Neural progenitor cell (in vitro differentiated cells): ENCODE measurements around the gene ABCD2. TPM values are rescaled to one million over a fixed set of nuclear protein-coding genes. Genes with fewer than 3 reads are reported as not detected.

ENCODE experiments used
- DNase-seq: peaks from one replicate; pipeline ENCODE4 v3.0.0-alpha.2; 2016; ENCODE audit warnings: low spot score
- H2AFZ ChIP-seq: fragments of 200-600 bp; sonication (generic); replicated peaks from 2 replicates; pipeline ENCODE4 v1.6.1; 2016; ENCODE audit warnings: antibody characterized with exemption
- H3F3A ChIP-seq: fragments of 200-600 bp; sonication (generic); 2 replicates; pipeline ENCODE4 v1.6.1; 2016; ENCODE audit warnings: antibody characterized with exemption, low read depth
- H3K27ac ChIP-seq: fragments of 200-600 bp; sonication (generic); 2 replicates; pipeline ENCODE4 v1.5.1; 2016; ENCODE audit warnings: mild to moderate bottlenecking
- H3K27me3 ChIP-seq: fragments of 200-600 bp; sonication (generic); 2 replicates; pipeline ENCODE4 v1.6.1; 2016; ENCODE audit warnings: mild to moderate bottlenecking, moderate library complexity
- H3K36me3 ChIP-seq: fragments of 200-600 bp; sonication (generic); 2 replicates; pipeline ENCODE4 v1.5.1; 2016
- H3K4me1 ChIP-seq: fragments of 200-600 bp; sonication (generic); 2 replicates; pipeline ENCODE4 v1.6.1; 2016; ENCODE audit warnings: mixed run types
- H3K4me2 ChIP-seq: fragments of 200-600 bp; sonication (generic); 2 replicates; pipeline ENCODE4 v1.6.1; 2016
- H3K4me3 ChIP-seq: fragments of 200-600 bp; sonication (generic); 2 replicates; pipeline ENCODE4 v1.5.1; 2016
- H3K79me2 ChIP-seq: fragments of 200-600 bp; sonication (generic); 2 replicates; pipeline ENCODE4 v1.6.1; 2016; ENCODE audit warnings: low read depth
- H3K9ac ChIP-seq: fragments of 200-600 bp; sonication (generic); 2 replicates; pipeline ENCODE4 v1.6.1; 2016
- H3K9me3 ChIP-seq: fragments of 200-600 bp; sonication (generic); 2 replicates; pipeline ENCODE4 v1.5.1; 2016; ENCODE audit warnings: low read depth
- H4K20me1 ChIP-seq: fragments of 200-600 bp; sonication (generic); 2 replicates; pipeline ENCODE4 v1.6.1; 2016; ENCODE audit warnings: low read depth
- H3K27ac Mint-ChIP-seq: 3 replicates; pipeline ENCODE4 v1.8.0; 2021; ENCODE audit warnings: mixed read lengths
- H3K27me3 Mint-ChIP-seq: 2 replicates; pipeline ENCODE4 v1.8.0; 2022; ENCODE audit warnings: low read depth, mild to moderate bottlenecking, inconsistent platforms, moderate library complexity, mixed read lengths; ENCODE audit not compliant: insufficient read depth
- H3K36me3 Mint-ChIP-seq: 3 replicates; pipeline ENCODE4 v1.8.0; 2021; ENCODE audit warnings: mixed read lengths
- H3K4me1 Mint-ChIP-seq: 3 replicates; pipeline ENCODE4 v1.8.0; 2021; ENCODE audit warnings: mixed read lengths
- H3K4me3 Mint-ChIP-seq: 3 replicates; pipeline ENCODE4 v1.8.0; 2021; ENCODE audit warnings: mild to moderate bottlenecking, moderate library complexity, mixed read lengths
- H3K9me3 Mint-ChIP-seq: 3 replicates; pipeline ENCODE4 v1.8.0; 2020; ENCODE audit warnings: mixed read lengths
- CTCF ChIP-seq: fragments of 200-600 bp; sonication (generic); IDR thresholded peaks from 2 replicates; pipeline ENCODE4 v1.5.1; 2017; ENCODE audit warnings: antibody characterized with exemption, mild to moderate bottlenecking
- EZH2 ChIP-seq: fragments of 200-600 bp; sonication (generic); IDR thresholded peaks from 2 replicates; pipeline ENCODE4 v1.6.1; 2017; ENCODE audit warnings: antibody characterized with exemption, mild to moderate bottlenecking, moderate library complexity
- EZH2phosphoT487 ChIP-seq: fragments of 200-600 bp; sonication (generic); IDR thresholded peaks from 2 replicates; pipeline ENCODE4 v1.6.1; 2017; ENCODE audit warnings: antibody characterized with exemption
- total RNA-seq: library from RNA; depleted of rRNA; stranded (reverse); fragments of >200 nt; gene quantifications from 2 replicates; pipeline ENCODE4 v1.2.3, GENCODE V29; 2015; ENCODE audit warnings: low replicate concordance

The ABCD2 gene
- total RNA-seq, 1 donor from 2014 or later: 0.04 TPM

- Histone ChIP-seq H3K4me1 (no peaks in the 10 kb centered on the region), H3K9ac (no peak overlapping the region), H2AFZ (no peak overlapping the region), H3K27ac (no peak overlapping the region), H3K36me3 (no peaks in the 10 kb centered on the region), H4K20me1 (no peaks in the 10 kb centered on the region), H3K9me3 (no peaks in the 10 kb centered on the region), H3K27me3 (peaks cover 15% of the 10 kb centered on the region), H3K79me2 (no peaks in the 10 kb centered on the region), H3K4me2 (no peak overlapping the region), H3K4me3 (no peak overlapping the region), H3F3A (peaks cover 12% of the 10 kb centered on the region)
- no peaks in the 10 kb centered on the region for H3K9me3 Mint-ChIP-seq
- H3K27ac Mint-ChIP-seq: peak overlapping the region; percentile 85
- H3K27me3 Mint-ChIP-seq: no peaks in the 10 kb centered on the region
- H3K4me1 Mint-ChIP-seq: peaks cover 10% of the 10 kb centered on the region
- H3K4me3 Mint-ChIP-seq: no peak overlapping the region
- no peaks in the 10 kb centered on the region for H3K36me3 Mint-ChIP-seq
- TF ChIP-seq EZH2 (no peak), EZH2phosphoT487 (no peak), CTCF (no peak)
- DNase-seq: no peak
These were observed 902 bp downstream of the ABCD2 start for GRCh38 chr12:39618701-39619100.

GRCh38 chr12:39617887-39618286 lies 1.7 kb downstream of the ABCD2 start:
- TF ChIP-seq EZH2phosphoT487: no peak
- TF ChIP-seq EZH2: no peak
- no peak for TF ChIP-seq CTCF
- Histone ChIP-seq H3K27ac (no peak overlapping the region), H3F3A (peaks cover 12% of the 10 kb centered on the region), H4K20me1 (no peaks in the 10 kb centered on the region), H3K79me2 (no peaks in the 10 kb centered on the region), H3K9ac (no peak overlapping the region), H2AFZ (no peak overlapping the region), H3K9me3 (no peaks in the 10 kb centered on the region), H3K27me3 (peaks cover 15% of the 10 kb centered on the region), H3K36me3 (no peaks in the 10 kb centered on the region), H3K4me1 (no peaks in the 10 kb centered on the region), H3K4me3 (no peak overlapping the region), H3K4me2 (no peak overlapping the region)
- Mint-ChIP-seq H3K27ac (no peak overlapping the region), H3K4me1 (peaks cover 10% of the 10 kb centered on the region), H3K27me3 (no peaks in the 10 kb centered on the region), H3K4me3 (peak overlapping the region; percentile 19), H3K9me3 (peaks cover 2% of the 10 kb centered on the region), H3K36me3 (no peaks in the 10 kb centered on the region)
- DNase-seq: no peak

DNA sequence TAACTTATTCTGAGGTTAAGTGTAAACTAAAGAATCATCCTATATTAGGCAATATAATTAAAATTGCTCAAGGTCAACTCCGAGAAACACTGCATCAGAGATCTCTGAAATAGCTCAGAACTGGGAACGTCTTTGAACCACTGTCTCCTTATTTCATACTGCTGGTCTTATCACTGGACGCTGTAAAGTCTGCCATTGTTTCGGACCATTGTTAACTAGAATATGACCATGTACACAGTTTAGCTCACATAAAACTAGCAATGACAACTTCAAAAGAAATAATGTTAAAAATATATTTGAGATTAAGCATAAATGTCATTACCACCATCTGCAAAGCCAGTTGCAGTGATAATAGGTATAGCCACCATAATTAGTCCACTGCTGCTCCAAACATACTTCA lies 2.9 kb downstream of the ABCD2 start:
- H4K20me1 ChIP-seq: no peaks in the 10 kb centered on the region
- H3K9me3 Mint-ChIP-seq: peaks cover 2% of the 10 kb centered on the region
- H3K36me3 Mint-ChIP-seq: no peaks in the 10 kb centered on the region
- no peak overlapping the region for H3K4me2 ChIP-seq
- no peak overlapping the region for H3K4me3 ChIP-seq
- no peaks in the 10 kb centered on the region for H3K4me1 ChIP-seq
- H3K79me2 ChIP-seq: no peaks in the 10 kb centered on the region
- no peaks in the 10 kb centered on the region for H3K27me3 Mint-ChIP-seq
- H3K9ac ChIP-seq: no peak overlapping the region
- H3K27ac ChIP-seq: no peak overlapping the region
- H3K36me3 ChIP-seq: no peaks in the 10 kb centered on the region
- DNase-seq: no peak
- no peak overlapping the region for H3K4me3 Mint-ChIP-seq
- no peak for TF ChIP-seq CTCF
- TF ChIP-seq EZH2phosphoT487: no peak
- TF ChIP-seq EZH2: no peak
- no peak overlapping the region for H2AFZ ChIP-seq
- H3K27me3 ChIP-seq: peaks cover 15% of the 10 kb centered on the region
- H3K9me3 ChIP-seq: no peaks in the 10 kb centered on the region
- H3K27ac Mint-ChIP-seq: no peak overlapping the region
- peaks cover 10% of the 10 kb centered on the region for H3K4me1 Mint-ChIP-seq
- peaks cover 12% of the 10 kb centered on the region for H3F3A ChIP-seq
